Glutamatergic neuron (in vitro differentiated cells): Measurements from ENCODE around the gene ACOX2. TPM values are rescaled to one million over a fixed set of nuclear protein-coding genes. Genes with fewer than 3 reads are reported as not detected.

Experiments used
- DNase-seq: peaks from one replicate; pipeline ENCODE4 v3.0.0; 2022
- H3K27ac Mint-ChIP-seq: one replicate; pipeline ENCODE4 v1.8.0; 2020; ENCODE audit warnings: mild to moderate bottlenecking, mixed read lengths, inconsistent platforms; ENCODE audit not compliant: unreplicated experiment
- H3K27me3 Mint-ChIP-seq: one replicate; pipeline ENCODE4 v1.8.0; 2020; ENCODE audit warnings: mild to moderate bottlenecking, moderate library complexity, mixed read lengths, inconsistent platforms; ENCODE audit not compliant: unreplicated experiment
- H3K36me3 Mint-ChIP-seq: one replicate; pipeline ENCODE4 v1.8.0; 2020; ENCODE audit warnings: mild to moderate bottlenecking, mixed read lengths, inconsistent platforms; ENCODE audit not compliant: unreplicated experiment
- H3K4me1 Mint-ChIP-seq: one replicate; pipeline ENCODE4 v1.8.0; 2020; ENCODE audit warnings: mild to moderate bottlenecking, low read depth, mixed read lengths, inconsistent platforms; ENCODE audit not compliant: unreplicated experiment
- H3K4me3 Mint-ChIP-seq: one replicate; pipeline ENCODE4 v1.8.0; 2020; ENCODE audit warnings: mild to moderate bottlenecking, mixed read lengths, inconsistent platforms; ENCODE audit not compliant: unreplicated experiment
- H3K9me3 Mint-ChIP-seq: one replicate; pipeline ENCODE4 v1.8.0; 2020; ENCODE audit warnings: mild to moderate bottlenecking, moderate library complexity, mixed read lengths, inconsistent platforms; ENCODE audit not compliant: unreplicated experiment
- total RNA-seq: library from RNA; stranded (reverse); fragmentation: NEBNext Ultra II Directional; extraction: Animal tissue kit (Norgen Biotek cat#: 25700); gene quantifications from one replicate; pipeline ENCODE4 v1.2.1, GENCODE V29; 2021; ENCODE audit not compliant: unreplicated experiment
- TF ChIP-seq, protein P1 (sequence below): fragments of 200-600 bp; sonication (generic); IDR thresholded peaks from one replicate; pipeline ENCODE4 v1.5.0; 2021; ENCODE audit not compliant: partially characterized antibody, unreplicated experiment

The ACOX2 gene
- total RNA-seq, 1 donor from 2014 or later = 0.59 TPM

- H3K4me3 Mint-ChIP-seq = no peak overlapping the region
- H3K9me3 Mint-ChIP-seq = peaks cover 4% of the 10 kb centered on the region
- TF ChIP-seq, protein P1, sequence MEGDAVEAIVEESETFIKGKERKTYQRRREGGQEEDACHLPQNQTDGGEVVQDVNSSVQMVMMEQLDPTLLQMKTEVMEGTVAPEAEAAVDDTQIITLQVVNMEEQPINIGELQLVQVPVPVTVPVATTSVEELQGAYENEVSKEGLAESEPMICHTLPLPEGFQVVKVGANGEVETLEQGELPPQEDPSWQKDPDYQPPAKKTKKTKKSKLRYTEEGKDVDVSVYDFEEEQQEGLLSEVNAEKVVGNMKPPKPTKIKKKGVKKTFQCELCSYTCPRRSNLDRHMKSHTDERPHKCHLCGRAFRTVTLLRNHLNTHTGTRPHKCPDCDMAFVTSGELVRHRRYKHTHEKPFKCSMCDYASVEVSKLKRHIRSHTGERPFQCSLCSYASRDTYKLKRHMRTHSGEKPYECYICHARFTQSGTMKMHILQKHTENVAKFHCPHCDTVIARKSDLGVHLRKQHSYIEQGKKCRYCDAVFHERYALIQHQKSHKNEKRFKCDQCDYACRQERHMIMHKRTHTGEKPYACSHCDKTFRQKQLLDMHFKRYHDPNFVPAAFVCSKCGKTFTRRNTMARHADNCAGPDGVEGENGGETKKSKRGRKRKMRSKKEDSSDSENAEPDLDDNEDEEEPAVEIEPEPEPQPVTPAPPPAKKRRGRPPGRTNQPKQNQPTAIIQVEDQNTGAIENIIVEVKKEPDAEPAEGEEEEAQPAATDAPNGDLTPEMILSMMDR = no peak
- peaks cover 4% of the 10 kb centered on the region for H3K4me1 Mint-ChIP-seq
- H3K36me3 Mint-ChIP-seq = peaks cover 5% of the 10 kb centered on the region
- no peak for DNase-seq
- H3K27ac Mint-ChIP-seq = no peak overlapping the region
- H3K27me3 Mint-ChIP-seq = no peaks in the 10 kb centered on the region
Measured at GRCh38 chr3:58563386-58564035, 26.5 kb upstream of the ACOX2 start.

GRCh38 chr3:58562498-58562897, 25.5 kb upstream of the ACOX2 start:
- H3K27me3 Mint-ChIP-seq = no peaks in the 10 kb centered on the region
- DNase-seq = no peak
- no peak overlapping the region for H3K27ac Mint-ChIP-seq
- TF ChIP-seq, protein P1 = no peak
- peaks cover 5% of the 10 kb centered on the region for H3K9me3 Mint-ChIP-seq
- no peak overlapping the region for H3K4me3 Mint-ChIP-seq
- peaks cover 8% of the 10 kb centered on the region for H3K4me1 Mint-ChIP-seq
- peaks cover 5% of the 10 kb centered on the region for H3K36me3 Mint-ChIP-seq

DNA sequence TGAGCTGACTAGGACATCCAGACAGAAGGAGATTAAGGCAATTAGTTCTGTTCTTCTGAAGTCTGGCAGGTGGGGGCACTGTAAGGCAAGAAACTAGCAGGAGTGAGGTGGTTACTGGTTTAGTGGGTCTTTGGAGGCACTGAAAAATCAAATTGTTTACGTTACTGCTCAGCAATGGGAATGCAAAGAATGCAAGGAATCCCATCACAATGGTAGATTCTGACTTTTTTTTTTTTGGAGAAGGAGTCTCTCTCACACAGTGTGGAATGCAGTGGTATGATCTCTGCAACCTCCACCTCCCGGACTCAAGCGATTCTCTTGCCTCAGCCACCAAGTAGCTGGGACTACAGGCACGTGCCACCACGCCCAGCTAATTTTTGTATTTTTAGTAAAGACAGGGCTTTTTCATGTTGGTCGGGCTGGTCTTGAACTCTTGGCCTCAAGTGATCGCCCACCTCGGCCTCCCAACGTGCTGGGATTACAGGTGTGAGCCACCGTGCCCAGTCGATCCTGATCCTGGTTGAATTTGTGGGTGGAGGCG, 23.9 kb upstream of the ACOX2 start:
- H3K9me3 Mint-ChIP-seq = peaks cover 5% of the 10 kb centered on the region
- H3K27me3 Mint-ChIP-seq = no peaks in the 10 kb centered on the region
- no peak for DNase-seq
- peaks cover 5% of the 10 kb centered on the region for H3K36me3 Mint-ChIP-seq
- H3K4me3 Mint-ChIP-seq = no peak overlapping the region
- no peak overlapping the region for H3K27ac Mint-ChIP-seq
- H3K4me1 Mint-ChIP-seq = peaks cover 15% of the 10 kb centered on the region
- TF ChIP-seq, protein P1 = no peak

DNA sequence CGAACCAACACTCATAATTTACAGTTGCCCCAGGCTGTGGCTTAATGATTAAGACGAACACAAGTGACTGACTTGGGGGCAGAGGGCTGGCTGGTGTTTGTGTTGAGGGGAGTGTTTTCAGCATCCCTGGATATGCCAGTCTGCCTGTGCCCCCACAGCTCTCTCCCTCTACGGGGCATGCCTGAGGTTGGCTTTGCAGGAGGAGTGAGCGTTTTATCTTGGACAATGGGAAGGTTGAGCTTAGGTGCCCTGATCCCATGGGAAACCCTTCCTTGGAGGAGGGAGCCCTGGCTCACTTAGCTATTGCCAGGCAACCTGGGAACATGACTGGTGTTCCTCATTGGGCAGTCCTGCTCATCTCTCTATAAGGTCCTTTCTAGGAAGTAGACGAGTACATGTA, 22.6 kb upstream of the ACOX2 start:
- TF ChIP-seq, protein P1 = no peak
- DNase-seq = no peak
- Mint-ChIP-seq H3K27me3 (no peaks in the 10 kb centered on the region), H3K4me1 (peaks cover 15% of the 10 kb centered on the region), H3K9me3 (peaks cover 4% of the 10 kb centered on the region), H3K36me3 (peaks cover 8% of the 10 kb centered on the region), H3K27ac (no peak overlapping the region), H3K4me3 (no peak overlapping the region)

DNA sequence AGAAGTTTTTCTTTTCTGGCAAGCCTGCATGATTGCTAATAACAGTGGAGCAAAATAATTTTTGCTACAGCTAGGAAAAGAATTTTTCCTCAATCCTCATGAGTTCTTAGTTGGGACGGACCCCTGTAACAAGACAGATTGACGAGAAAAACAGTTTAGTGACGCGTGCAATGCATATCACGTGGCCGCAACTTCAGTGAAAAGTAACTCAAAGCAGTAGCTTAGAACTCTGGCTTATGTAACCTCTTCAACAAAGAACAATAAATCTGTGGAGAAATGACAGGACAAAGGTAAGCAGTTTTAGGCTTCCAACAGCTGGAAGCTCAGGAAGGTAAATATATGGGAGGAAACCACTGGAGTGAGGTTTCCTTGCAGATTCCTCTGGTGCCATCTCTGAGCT, 20.5 kb upstream of the ACOX2 start:
- Mint-ChIP-seq H3K9me3 (peaks cover 4% of the 10 kb centered on the region), H3K4me1 (peaks cover 15% of the 10 kb centered on the region), H3K4me3 (no peak overlapping the region), H3K27ac (no peak overlapping the region), H3K36me3 (peaks cover 13% of the 10 kb centered on the region), H3K27me3 (no peaks in the 10 kb centered on the region)
- DNase-seq = no peak
- TF ChIP-seq, protein P1 = no peak
